ENCODE measurements around the gene PHLDA3.

- no peak for TF ChIP-seq CTCF (IDR thresholded peaks at IDR 0.05)
- TF ChIP-seq POLR2AphosphoS5 (IDR thresholded peaks at IDR 0.05) = no peak
Observed at GRCh38 chr1:201427963-201428362, 41.0 kb downstream of the PHLDA3 start.
